ENCODE data around the gene CNNM2.
"Not testable (repeated sequence)": the region's sequence is repeated elsewhere in the genome, so short reads cannot be mapped to it uniquely, and the experiment has no call there.

The CNNM2 gene

DNA sequence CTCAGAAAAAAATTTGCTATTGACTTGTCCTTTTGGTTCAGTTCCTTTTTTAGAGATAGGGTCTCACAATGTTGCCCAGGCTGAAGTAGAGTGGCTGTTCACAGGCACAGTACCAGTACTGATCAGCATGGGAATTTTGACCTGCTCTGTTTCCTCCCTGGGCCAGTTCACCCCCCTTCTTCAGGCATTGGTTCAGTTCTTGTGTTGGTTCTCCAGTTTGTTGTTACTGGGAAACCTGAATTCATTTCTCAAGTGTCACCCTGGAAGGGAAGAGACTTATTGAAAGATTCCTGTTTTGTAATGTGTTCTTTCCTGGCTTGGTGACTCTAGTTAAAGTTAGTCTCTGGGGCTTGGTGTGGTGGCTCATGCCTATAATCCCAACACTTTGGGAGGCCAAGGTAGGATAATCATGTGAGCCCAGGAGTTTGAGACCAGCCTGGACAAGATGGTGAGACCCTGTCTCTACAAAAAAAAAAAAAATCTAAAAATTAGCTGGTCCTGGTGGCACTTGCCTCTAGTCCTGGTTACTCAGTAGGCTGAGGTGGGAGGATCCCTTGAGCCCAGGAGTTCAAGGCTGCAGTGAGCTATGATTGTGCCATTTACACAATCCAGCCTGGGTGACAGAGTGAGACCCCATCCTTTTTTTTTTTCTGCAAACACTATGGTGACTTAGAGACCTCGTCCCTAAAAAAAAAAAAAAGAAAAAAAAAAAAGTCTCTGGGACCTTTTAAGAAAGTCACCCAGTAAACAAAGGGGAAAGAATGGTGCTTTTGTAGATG, 52.7 kb downstream of the CNNM2 start:
- Mint-ChIP-seq H3K27me3 (no peaks in the 10 kb centered on the region), H3K4me1 (ENCODE audit: low read depth) (peaks cover 10% of the 10 kb centered on the region), H3K36me3 (peaks cover 4% of the 10 kb centered on the region), H3K27ac (no peak overlapping the region), H3K9me3 (ENCODE audit: low read depth) (no peaks in the 10 kb centered on the region), H3K4me3 (no peak overlapping the region)

DNA sequence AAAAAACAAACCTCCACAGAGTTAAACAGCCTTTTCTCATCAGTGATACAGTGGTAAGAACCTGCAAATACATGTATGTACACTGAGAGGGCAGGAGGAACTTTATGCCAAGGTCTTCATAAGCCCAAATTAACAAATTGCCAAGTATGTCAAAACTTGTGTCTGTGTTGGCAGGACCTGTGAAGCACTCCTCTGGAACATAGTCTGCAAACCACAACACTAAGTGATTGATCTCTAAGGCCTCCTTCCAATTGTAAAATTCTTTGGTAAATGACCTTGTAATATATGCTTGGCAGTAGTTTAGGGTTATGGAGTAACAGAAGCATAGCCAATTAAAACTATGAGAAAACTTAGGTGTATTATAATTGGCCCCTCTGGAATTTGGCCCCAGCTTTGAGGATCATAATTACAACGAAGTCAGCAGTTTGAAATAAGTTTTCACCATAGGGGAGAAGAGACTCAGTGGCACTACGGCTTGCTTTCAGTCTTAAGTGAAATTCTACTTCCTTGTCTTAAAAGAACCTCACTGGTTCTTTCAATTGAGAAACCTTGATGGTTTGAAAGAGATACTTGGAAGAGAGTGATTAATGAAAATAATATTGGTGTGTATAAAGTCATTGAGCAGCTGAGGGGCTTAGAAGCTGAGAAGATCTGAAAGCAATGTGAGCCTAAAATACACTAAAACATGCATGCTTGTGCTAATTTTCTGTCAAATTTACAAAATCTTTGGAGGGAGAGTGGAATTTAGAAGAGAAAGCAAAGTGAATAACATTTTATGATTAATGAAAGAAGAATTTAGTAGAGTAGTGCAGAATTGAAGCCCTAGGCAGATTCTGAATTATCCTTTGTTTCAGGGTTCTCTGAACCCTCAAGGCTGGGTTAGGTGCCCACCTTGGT, 57.6 kb downstream of the CNNM2 start:
- no peaks in the 10 kb centered on the region for H3K27me3 Mint-ChIP-seq
- H3K9me3 Mint-ChIP-seq (ENCODE audit: low read depth), result no peaks in the 10 kb centered on the region
- peaks cover 14% of the 10 kb centered on the region for H3K4me1 Mint-ChIP-seq (ENCODE audit: low read depth)
- H3K36me3 Mint-ChIP-seq, result peaks cover 11% of the 10 kb centered on the region
- no peak overlapping the region for H3K4me3 Mint-ChIP-seq
- H3K27ac Mint-ChIP-seq, result no peak overlapping the region

DNA sequence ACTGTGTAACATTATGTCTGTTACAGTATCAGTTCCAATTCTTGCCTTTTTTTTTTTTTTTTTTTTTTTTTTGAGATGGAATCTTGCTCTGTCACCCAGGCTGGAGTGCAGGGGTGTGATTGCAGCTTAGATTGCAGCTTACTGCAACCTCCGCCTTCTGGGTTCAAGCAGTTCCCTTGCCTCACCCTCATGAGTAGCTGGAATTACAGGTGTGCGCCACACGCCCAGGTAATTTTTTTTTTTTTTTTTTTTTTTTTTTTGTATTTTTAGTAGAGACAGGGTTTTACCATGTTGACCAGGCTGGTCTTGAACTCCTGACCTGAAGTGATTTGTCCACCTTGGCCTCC, 58.3 kb downstream of the CNNM2 start:
- not testable (repeated sequence) for H3K9me3 Mint-ChIP-seq (ENCODE audit: low read depth); H3K4me3 Mint-ChIP-seq; H3K27me3 Mint-ChIP-seq; H3K27ac Mint-ChIP-seq
- peaks cover 14% of the 10 kb centered on the region for H3K4me1 Mint-ChIP-seq (ENCODE audit: low read depth)
- peaks cover 13% of the 10 kb centered on the region for H3K36me3 Mint-ChIP-seq

DNA sequence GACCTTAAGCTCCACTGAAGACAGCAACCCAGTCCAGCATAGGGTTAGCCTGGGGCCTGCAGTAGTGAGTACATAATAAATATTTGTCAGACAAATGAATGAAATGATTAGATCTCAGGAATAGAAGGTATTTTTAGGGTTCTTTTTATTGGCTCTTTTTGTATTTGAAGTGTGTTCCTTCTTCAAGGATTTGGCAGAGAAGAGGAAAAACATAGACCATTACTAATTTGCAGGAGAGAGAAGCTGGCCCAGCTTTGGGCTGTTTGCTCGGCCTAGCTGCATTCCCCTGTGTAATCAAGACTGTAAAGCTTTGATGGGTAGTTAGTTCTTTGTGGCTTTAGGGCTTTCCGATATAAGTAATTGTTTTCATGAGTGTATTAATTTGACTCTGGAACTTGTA, 64.2 kb downstream of the CNNM2 start:
- peaks cover 2% of the 10 kb centered on the region for H3K4me1 Mint-ChIP-seq (ENCODE audit: low read depth)
- H3K9me3 Mint-ChIP-seq (ENCODE audit: low read depth), result no peaks in the 10 kb centered on the region
- H3K27me3 Mint-ChIP-seq, result no peaks in the 10 kb centered on the region
- no peak overlapping the region for H3K27ac Mint-ChIP-seq
- no peak overlapping the region for H3K4me3 Mint-ChIP-seq
- H3K36me3 Mint-ChIP-seq, result peaks cover 9% of the 10 kb centered on the region

DNA sequence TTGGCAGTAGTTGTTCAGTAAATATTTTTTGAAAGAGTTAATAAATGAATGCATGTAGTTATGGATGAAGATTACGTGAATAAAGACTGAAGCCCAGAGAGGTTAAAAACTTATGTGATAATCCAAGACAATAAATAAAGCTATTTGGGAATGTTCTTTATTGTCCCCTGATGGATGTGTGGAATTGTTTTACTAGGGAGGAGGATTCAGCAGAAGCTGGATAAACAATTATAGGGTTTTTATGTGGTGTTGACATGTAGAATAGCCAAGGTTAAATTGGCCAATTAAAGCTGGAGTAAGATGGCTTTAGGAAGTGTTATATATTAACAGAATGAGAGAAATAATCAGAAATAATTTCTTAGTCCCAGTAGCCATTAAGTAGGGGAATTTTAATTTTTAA, 66.0 kb downstream of the CNNM2 start:
- H3K36me3 Mint-ChIP-seq, result peaks cover 6% of the 10 kb centered on the region
- H3K27me3 Mint-ChIP-seq, result no peaks in the 10 kb centered on the region
- H3K4me3 Mint-ChIP-seq, result no peak overlapping the region
- H3K4me1 Mint-ChIP-seq (ENCODE audit: low read depth), result peaks cover 2% of the 10 kb centered on the region
- no peaks in the 10 kb centered on the region for H3K9me3 Mint-ChIP-seq (ENCODE audit: low read depth)
- H3K27ac Mint-ChIP-seq, result no peak overlapping the region

DNA sequence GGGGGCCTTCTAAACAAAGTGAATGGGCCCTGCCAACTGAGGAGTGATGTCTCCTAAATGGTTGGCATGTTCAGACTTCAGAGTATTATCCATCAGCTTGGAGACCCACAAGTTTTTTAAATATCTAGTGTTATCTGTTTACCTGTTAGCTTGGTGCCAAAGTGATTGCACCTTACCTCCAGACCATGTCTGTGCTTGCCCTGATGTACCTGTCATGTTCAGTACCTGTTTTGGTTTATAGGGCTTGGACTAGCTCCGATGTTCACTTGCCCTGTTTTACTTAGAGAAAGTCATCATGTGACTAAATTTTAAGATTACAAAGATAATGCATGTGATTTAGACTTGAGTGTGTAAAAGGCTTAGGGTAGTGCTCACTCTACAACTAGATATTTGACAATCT, 67.7 kb downstream of the CNNM2 start:
- Mint-ChIP-seq H3K27ac (no peak overlapping the region), H3K9me3 (ENCODE audit: low read depth) (no peaks in the 10 kb centered on the region), H3K27me3 (no peaks in the 10 kb centered on the region), H3K4me1 (ENCODE audit: low read depth) (peaks cover 2% of the 10 kb centered on the region), H3K36me3 (peaks cover under 1% of the 10 kb centered on the region), H3K4me3 (no peak overlapping the region)

DNA sequence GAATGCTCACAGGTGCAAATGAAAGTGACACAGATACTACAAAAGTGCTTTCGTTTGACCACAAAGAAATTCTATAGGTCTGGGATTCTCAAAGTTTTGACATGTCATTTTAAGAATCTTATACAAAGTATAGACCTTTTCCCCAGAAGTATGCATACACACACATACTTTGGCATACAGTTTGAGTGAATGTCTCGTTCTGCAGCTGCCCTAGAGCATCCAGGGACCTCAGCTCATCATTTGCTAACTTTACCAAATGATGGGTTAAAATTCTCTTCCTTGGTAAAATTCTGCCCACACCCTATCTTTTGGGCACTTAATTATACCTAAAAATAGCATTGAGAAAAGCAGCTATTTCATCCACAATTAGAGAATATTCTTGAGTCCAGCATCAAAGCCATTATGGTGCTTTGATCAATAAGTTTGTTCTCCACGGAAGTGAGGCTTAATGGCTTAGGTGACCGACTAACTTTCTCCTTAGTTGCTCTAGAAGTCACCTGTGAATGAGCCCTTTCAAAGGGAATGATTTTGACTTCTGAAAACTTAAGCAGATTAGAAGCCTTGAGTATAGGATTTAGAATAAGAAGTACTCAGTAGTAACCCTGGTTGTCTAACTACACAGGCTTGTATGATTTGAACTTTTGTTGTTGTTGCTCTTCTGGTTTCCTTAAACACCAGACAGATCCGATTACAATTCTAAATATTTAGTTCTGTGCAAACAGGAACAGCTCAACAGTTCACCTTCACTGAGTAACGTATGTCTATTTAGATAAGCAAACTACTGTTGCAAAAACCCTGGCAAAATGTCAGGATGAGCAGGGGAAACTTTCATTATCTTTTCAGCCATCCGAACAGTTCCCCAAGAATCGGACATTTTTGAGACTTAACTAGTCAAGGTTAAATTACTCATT, 70.6 kb downstream of the CNNM2 start:
- Mint-ChIP-seq H3K27me3 (no peaks in the 10 kb centered on the region), H3K9me3 (ENCODE audit: low read depth) (no peaks in the 10 kb centered on the region), H3K4me3 (no peak overlapping the region), H3K4me1 (ENCODE audit: low read depth) (peaks cover 2% of the 10 kb centered on the region), H3K27ac (no peak overlapping the region), H3K36me3 (no peaks in the 10 kb centered on the region)

DNA sequence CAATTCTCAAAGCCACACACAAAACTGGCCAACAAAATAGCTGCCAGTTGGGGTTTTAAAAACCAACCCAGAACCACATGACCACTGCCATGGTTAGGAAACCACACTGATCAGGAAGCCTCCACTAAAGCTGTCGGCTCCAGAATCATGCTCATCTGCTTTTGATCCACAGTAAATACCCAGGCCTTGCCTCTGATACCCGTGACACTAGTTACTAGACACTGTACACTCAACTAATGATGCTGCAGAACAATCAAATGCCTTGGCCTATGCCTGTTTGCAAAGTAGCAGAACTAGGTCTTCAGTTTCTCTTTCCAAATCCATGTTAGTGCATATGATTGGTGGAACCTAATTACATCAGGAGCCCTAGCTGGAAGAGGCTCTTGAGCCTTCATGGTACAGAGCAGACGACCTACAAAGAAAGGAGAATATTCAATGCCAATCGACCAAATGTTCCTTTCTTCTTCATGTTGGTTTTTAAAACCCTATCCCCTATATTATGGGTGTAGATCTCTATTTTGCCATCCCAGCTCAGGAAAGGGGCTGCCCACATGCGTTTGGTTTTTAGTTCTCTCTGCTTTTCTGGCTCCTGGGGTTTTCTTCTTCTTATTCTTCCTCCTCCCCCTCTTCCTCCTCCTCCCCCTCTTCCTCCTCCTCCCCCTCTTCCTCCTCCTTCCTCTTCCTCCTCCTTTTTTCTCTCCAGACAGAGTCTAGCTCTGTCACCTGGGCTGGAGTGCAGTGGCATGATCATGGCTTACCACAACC, 76.6 kb downstream of the CNNM2 start:
- Mint-ChIP-seq H3K4me3 (no peak overlapping the region), H3K36me3 (no peaks in the 10 kb centered on the region), H3K27me3 (no peaks in the 10 kb centered on the region), H3K9me3 (ENCODE audit: low read depth) (no peaks in the 10 kb centered on the region), H3K4me1 (ENCODE audit: low read depth) (peaks cover 14% of the 10 kb centered on the region), H3K27ac (peak overlapping the region; percentile 64)

DNA sequence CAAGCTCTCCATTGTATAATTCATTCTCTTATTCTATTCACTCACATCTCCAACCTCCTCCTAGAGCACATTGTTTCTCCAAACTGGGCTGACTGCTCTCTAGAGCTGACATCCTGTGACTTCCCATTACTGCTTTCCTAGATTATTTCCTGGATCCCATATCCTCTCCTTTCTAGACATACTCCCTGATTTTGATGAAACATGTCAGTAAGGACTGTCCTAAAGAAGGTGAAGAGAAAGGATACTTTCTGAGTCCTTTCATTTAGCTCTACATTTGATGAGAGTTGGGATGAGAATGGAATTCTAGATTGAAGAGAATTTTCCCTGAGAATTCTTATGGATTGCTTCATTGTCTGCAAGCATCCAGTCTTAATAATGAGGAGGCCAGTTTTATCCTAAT, 78.8 kb downstream of the CNNM2 start:
- H3K4me1 Mint-ChIP-seq (ENCODE audit: low read depth), result peaks cover 14% of the 10 kb centered on the region
- no peaks in the 10 kb centered on the region for H3K9me3 Mint-ChIP-seq (ENCODE audit: low read depth)
- no peak overlapping the region for H3K4me3 Mint-ChIP-seq
- H3K27me3 Mint-ChIP-seq, result no peaks in the 10 kb centered on the region
- no peak overlapping the region for H3K27ac Mint-ChIP-seq
- no peaks in the 10 kb centered on the region for H3K36me3 Mint-ChIP-seq

DNA sequence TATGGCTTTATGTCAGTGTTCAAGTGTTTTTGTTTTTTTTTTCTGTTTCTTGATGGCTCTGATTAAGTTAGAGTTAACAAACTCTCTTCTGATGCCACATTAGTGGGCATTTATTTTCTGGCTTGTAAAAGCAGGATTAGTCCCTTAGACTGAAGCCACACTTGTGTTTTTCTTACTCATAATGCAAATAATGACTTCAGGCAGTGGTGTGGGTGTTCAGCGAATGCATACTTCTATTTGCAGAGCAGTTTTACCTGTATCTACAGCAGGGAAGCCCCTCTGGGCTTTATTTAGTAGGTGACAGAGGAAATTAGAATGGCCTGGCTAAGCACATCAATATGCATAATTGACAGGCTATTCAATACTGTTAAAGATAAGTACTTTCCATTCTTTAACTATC, 79.9 kb downstream of the CNNM2 start:
- Mint-ChIP-seq H3K36me3 (no peaks in the 10 kb centered on the region), H3K9me3 (ENCODE audit: low read depth) (no peaks in the 10 kb centered on the region), H3K27ac (no peak overlapping the region), H3K4me1 (ENCODE audit: low read depth) (peaks cover 14% of the 10 kb centered on the region), H3K27me3 (no peaks in the 10 kb centered on the region), H3K4me3 (no peak overlapping the region)

DNA sequence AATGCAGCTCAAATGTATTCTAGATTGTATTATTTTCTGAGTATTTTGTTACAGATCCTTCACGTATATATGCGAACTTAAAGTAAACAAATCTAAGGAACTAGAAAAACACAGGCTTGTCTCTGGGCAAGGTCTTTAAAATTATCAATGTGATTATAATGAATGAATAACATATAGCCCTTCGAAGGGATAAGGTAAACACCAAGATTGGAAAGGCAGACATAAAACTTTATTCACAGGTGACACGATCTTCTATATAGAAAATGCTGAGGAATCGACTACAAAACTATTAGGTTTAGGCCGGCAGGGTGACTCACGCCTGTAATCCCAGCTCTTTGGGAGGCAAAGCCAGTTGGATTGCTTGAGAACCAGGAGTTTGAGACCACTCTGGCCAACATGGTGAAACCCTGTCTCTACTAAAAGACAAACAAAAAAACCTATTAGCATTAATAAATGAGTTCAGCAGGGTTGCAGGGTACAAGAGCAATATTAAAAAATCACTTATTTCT, 80.4 kb downstream of the CNNM2 start:
- Mint-ChIP-seq H3K36me3 (no peaks in the 10 kb centered on the region), H3K4me3 (no peak overlapping the region), H3K27me3 (no peaks in the 10 kb centered on the region), H3K9me3 (ENCODE audit: low read depth) (no peaks in the 10 kb centered on the region), H3K4me1 (ENCODE audit: low read depth) (peaks cover 14% of the 10 kb centered on the region), H3K27ac (no peak overlapping the region)

DNA sequence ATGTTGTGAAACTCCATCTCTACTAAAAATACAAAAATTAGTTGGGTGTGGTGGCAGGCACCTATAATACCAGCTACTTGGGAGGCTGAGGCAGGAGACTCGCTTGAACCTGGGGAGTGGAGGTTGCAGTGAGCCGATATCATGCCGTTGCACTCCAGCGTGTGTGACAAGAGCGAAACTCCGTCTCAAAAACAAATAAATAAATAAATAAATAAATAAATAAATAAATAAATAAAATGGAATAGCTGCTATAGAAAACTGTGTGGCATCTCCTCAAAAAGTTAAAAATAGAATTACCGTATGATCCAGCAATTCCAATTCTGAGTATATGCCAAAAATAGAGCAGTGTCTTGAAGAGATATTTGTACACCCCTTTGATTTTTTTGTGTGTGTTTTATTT, 82.0 kb downstream of the CNNM2 start:
- H3K27ac Mint-ChIP-seq; H3K36me3 Mint-ChIP-seq; H3K4me3 Mint-ChIP-seq; H3K27me3 Mint-ChIP-seq; H3K4me1 Mint-ChIP-seq (ENCODE audit: low read depth); H3K9me3 Mint-ChIP-seq (ENCODE audit: low read depth): not testable (repeated sequence)

DNA sequence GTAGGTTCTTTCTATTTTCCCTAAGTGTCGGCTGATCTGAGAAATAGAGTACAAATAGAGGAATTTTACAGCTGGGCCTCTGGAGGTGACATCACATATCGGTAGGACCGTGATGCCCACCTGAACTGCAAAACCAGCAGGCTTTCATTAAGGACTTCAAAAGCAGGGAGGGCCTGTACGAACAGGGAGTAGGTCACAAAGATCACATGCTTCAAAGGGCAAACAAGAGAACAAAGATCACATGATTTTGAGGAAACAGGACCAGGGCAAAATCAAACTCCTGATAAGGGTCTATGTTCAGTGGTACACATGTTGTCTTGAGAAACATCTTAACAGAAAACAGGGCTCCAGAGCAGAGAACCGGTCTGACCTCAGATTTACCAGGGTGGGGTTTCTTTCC, 88.9 kb downstream of the CNNM2 start:
- no peaks in the 10 kb centered on the region for H3K4me1 Mint-ChIP-seq (ENCODE audit: low read depth)
- peaks cover 9% of the 10 kb centered on the region for H3K36me3 Mint-ChIP-seq
- no peaks in the 10 kb centered on the region for H3K9me3 Mint-ChIP-seq (ENCODE audit: low read depth)
- no peak overlapping the region for H3K27ac Mint-ChIP-seq
- H3K4me3 Mint-ChIP-seq, result no peak overlapping the region
- no peaks in the 10 kb centered on the region for H3K27me3 Mint-ChIP-seq

DNA sequence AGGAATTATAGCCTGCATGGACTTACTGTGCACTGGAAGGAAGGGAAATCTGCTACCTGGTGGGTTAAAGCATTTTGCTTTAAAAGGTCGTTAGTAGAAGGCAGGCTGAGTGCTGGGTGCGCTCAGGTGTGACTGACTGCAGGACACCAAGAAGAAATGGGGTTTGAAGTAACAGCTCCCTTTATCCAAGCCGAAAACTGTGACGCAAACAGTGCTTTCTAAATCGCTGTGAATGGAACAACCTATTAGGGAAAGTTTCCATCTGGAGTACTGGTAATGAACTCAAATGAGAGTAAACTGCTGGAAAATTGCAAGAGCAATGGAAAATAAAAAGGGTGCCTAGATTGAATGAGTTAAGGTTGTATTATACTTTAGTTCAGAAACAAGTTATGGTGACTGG, 95.3 kb downstream of the CNNM2 start:
- Mint-ChIP-seq H3K9me3 (ENCODE audit: low read depth) (no peaks in the 10 kb centered on the region), H3K4me3 (no peak overlapping the region), H3K36me3 (peaks cover 3% of the 10 kb centered on the region)

More for the DNA sequence above, 95.3 kb downstream of the CNNM2 start:
- H3K27ac Mint-ChIP-seq, result no peak overlapping the region
- H3K27me3 Mint-ChIP-seq, result no peaks in the 10 kb centered on the region
- H3K4me1 Mint-ChIP-seq (ENCODE audit: low read depth), result no peaks in the 10 kb centered on the region

All from activated naive CD8-positive, alpha-beta T cell (primary cell).